KMS-11 (cell line): ENCODE data around the gene NUDT5.

Source experiments
- H2AFZ ChIP-seq: fragments of 200-600 bp; sonication (generic); 2 replicates; pipeline ENCODE4 v1.6.1; 2016; ENCODE audit warnings: antibody characterized with exemption, mixed run types, low read depth
- H3K27ac ChIP-seq: fragments of 200-600 bp; sonication (generic); 2 replicates; pipeline ENCODE4 v1.6.1; 2016; ENCODE audit warnings: mild to moderate bottlenecking, mixed run types
- H3K27me3 ChIP-seq: fragments of 200-600 bp; sonication (generic); 2 replicates; pipeline ENCODE4 v1.6.1; 2017; ENCODE audit warnings: mild to moderate bottlenecking, low read depth, mixed run types, moderate library complexity; ENCODE audit not compliant: insufficient read depth
- H3K36me3 ChIP-seq: fragments of 200-600 bp; sonication (generic); 2 replicates; pipeline ENCODE4 v1.6.1; 2017; ENCODE audit warnings: mild to moderate bottlenecking, mixed run types; ENCODE audit not compliant: insufficient read depth
- H3K4me1 ChIP-seq: fragments of 200-600 bp; sonication (generic); 2 replicates; pipeline ENCODE4 v1.6.1; 2016; ENCODE audit warnings: mild to moderate bottlenecking, low read depth, mixed run types; ENCODE audit not compliant: poor library complexity, severe bottlenecking
- H3K4me2 ChIP-seq: fragments of 200-600 bp; sonication (generic); 2 replicates; pipeline ENCODE4 v1.7.0; 2016; ENCODE audit warnings: mild to moderate bottlenecking, mixed run types
- H3K4me3 ChIP-seq: fragments of 200-600 bp; sonication (generic); IDR thresholded peaks from 2 replicates; pipeline ENCODE4 v1.6.1; 2017; ENCODE audit warnings: low read depth, low read length, mixed read lengths; ENCODE audit not compliant: insufficient read depth
- H3K79me2 ChIP-seq: fragments of 200-600 bp; sonication (generic); 2 replicates; pipeline ENCODE4 v1.6.1; 2016; ENCODE audit warnings: low read depth, mixed run types; ENCODE audit not compliant: insufficient read depth
- H3K9ac ChIP-seq: fragments of 200-600 bp; sonication (generic); 2 replicates; pipeline ENCODE4 v1.6.1; 2016; ENCODE audit warnings: mild to moderate bottlenecking, mixed run types
- H4K20me1 ChIP-seq: fragments of 200-600 bp; sonication (generic); 2 replicates; pipeline ENCODE4 v1.6.1; 2016; ENCODE audit warnings: mild to moderate bottlenecking, mixed run types; ENCODE audit not compliant: insufficient read depth
- CTCF ChIP-seq: fragments of 200-600 bp; sonication (generic); conservative IDR thresholded peaks from 2 replicates; pipeline ENCODE4 v1.6.1; 2017; ENCODE audit warnings: low read depth, mild to moderate bottlenecking, antibody characterized with exemption, low read length, moderate library complexity, mixed read lengths

Gene NUDT5

GRCh38 chr10:12184165-12184564 is 11.5 kb downstream of the NUDT5 start:
- no peaks in the 10 kb centered on the region for H3K4me1 ChIP-seq
- H2AFZ ChIP-seq = no peak overlapping the region
- peaks cover 13% of the 10 kb centered on the region; the same call in 1 of the 2 replicates for H3K79me2 ChIP-seq
- no peak overlapping the region for H3K4me2 ChIP-seq
- H3K9ac ChIP-seq = no peak overlapping the region
- no peaks in the 10 kb centered on the region; the same call in 1 of the 2 replicates for H3K36me3 ChIP-seq
- H4K20me1 ChIP-seq = no peaks in the 10 kb centered on the region
- no peaks in the 10 kb centered on the region for H3K27me3 ChIP-seq
- no peak overlapping the region for H3K4me3 ChIP-seq
- TF ChIP-seq CTCF = no peak
- no peak overlapping the region for H3K27ac ChIP-seq

GRCh38 chr10:12181065-12181775 is 14.5 kb downstream of the NUDT5 start:
- H3K27me3 ChIP-seq = no peaks in the 10 kb centered on the region
- no peak overlapping the region for H3K4me3 ChIP-seq
- H3K36me3 ChIP-seq = no peaks in the 10 kb centered on the region; the same call in 1 of the 2 replicates
- no peak overlapping the region for H2AFZ ChIP-seq
- no peak overlapping the region for H3K4me2 ChIP-seq
- H3K9ac ChIP-seq = no peak overlapping the region
- no peaks in the 10 kb centered on the region for H3K79me2 ChIP-seq
- H4K20me1 ChIP-seq = no peaks in the 10 kb centered on the region
- H3K27ac ChIP-seq = no peak overlapping the region
- no peaks in the 10 kb centered on the region for H3K4me1 ChIP-seq
- no peak for TF ChIP-seq CTCF

DNA sequence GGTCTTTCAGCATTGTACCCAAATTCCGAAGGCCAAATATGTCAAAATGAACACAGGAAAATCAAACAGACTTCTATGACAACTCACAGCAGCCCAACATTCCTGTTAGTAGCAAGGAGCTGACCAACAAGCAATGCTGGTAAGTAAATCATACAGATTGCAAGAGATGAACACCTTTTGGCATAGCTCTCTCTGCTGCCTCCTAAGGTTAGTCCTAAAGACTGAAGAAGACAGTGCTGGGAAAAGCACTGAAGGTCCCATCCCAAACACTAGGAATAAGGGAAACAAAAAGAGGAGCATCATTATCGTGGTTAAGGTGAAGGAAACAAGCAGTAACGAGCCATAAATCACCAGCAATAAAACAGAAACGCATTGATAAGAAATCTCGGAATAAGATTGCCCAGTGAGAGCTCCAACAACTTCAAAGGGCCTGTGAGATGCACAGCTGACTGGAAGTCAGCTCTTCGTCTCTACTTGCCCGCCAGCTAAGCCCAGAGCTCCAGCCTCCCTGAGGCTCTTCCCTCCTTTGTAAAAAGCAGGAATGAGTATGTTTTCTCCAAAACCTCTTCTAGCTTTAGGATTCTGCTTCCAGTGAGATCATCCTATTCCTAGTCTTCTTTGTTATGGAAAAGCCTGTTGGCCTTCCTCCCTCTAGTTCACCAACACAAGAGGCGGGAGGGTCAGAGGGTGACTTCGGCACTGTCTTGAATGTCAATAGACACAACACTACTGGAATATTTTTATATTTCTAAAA is 15.3 kb downstream of the NUDT5 start:
- TF ChIP-seq CTCF = no peak
- Histone ChIP-seq H3K4me3 (no peak overlapping the region), H3K36me3 (no peaks in the 10 kb centered on the region), H3K4me2 (no peak overlapping the region), H3K27ac (no peak overlapping the region), H3K27me3 (no peaks in the 10 kb centered on the region), H2AFZ (no peak overlapping the region), H3K9ac (no peak overlapping the region), H3K4me1 (no peaks in the 10 kb centered on the region), H3K79me2 (no peaks in the 10 kb centered on the region), H4K20me1 (no peaks in the 10 kb centered on the region)

DNA sequence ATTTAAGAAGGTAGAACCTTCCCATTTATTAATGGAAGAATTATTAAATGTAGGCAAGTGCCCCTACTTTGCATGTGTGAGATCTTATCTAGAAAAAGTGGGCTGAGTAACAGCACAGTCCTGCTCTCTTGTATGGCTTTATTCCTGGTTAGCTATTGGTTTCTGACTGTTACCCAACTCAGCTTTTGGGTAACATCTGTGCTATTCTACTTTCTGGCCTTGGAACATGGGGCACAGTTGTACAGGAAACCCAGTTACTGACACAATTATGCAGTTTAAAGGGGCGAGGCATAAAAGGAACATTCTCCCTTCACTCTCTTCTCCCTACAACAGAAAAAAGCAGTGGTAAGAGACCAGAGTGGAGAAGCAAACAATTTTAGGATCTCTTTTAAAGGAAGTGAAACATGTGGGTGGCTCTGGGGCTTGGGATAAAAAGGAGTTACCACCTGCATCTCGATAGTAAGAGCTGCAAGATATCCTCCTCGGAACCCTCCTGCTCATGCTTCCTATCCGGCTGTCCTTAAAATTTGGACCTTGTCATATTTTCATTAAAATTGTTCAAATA is 16.0 kb downstream of the NUDT5 start:
- Histone ChIP-seq H3K9ac (no peak overlapping the region), H3K27me3 (no peaks in the 10 kb centered on the region), H4K20me1 (no peaks in the 10 kb centered on the region), H3K79me2 (no peaks in the 10 kb centered on the region), H2AFZ (no peak overlapping the region), H3K36me3 (no peaks in the 10 kb centered on the region), H3K27ac (no peak overlapping the region), H3K4me1 (no peaks in the 10 kb centered on the region), H3K4me3 (no peak overlapping the region), H3K4me2 (no peak overlapping the region)
- TF ChIP-seq CTCF = no peak
